DMS79 (cell line): Measurements from ENCODE around the gene KLHL2.

Experiments
- DNase-seq: peaks from one replicate; lab custom pipeline; 2025; lab: John Stamatoyannopoulos, UW

The KLHL2 gene

DNA sequence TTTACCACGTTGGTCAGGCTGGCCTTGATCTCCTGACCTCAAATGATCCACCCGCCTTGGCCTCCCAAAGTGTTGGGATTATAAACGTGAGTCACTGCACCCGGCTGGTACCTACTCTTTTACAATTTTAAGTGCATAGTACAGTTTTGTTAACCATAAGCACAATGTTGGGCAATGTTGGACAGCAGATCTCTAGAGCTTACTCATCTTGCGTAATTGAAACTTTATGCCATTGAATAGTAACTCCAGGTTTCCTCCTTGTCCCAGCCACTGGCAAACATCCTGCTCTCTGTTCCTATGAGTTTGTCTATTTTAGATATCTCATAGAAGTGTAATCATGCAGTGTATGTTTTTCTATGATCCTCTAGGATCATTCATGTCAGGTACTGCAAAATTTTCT lies 162.2 kb downstream of the KLHL2 start:
- DNase-seq = no peak

DNA sequence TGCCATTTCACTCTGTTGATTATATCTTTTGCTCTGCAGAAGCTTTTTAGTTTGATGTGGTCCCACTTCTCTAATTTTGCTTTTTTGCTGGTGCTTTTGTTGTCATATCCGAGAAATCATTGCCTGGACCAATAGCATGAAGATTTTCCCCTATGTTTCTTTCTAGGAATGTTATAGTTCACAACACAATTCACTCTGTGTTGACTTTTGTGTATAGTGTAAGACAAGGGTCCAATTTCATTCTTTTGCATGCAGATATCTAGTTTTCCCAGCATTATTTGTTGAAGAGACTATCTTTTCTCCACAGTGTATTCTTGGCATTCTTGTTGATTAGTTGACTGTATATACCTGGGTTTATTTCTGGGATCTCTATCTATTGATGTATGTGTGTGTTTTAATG lies 163.2 kb downstream of the KLHL2 start:
- DNase-seq = no peak
